Heart left ventricle (tissue), 13 donors: ENCODE results near the gene NTRK1.

ENCODE experiments used
- POLR2A ChIP-seq, 2 donors: fragments of 450-650 bp; IDR thresholded peaks; one replicate each; pipeline ENCODE4 v1.6.1; 2017; ENCODE audit warnings: antibody characterized with exemption in 2 of 2, mild to moderate bottlenecking in 2 of 2, moderate library complexity in 2 of 2
- TF ChIP-seq, protein P1 (sequence below), 12 donors: fragments of 200-600 bp; sonication (generic) in 4 of 12; IDR thresholded peaks; one replicate each; pipeline versions ENCODE4 v1.5.0 to v1.8.0; 2018 to 2022; ENCODE audit warnings: antibody characterized with exemption in 12 of 12, mild to moderate bottlenecking in 5 of 12
- donor health status: ischemic (EF 13 %, LVEDD 7.1; RV severe dilation, severe dysfunction).
- donor health status: DM: no; HTN: yes; CAD: no.
- donor health status: DM: no; HTN: no; CAD: no.
- donor health status: ischemic (EF 25% LVEDD 6.9; RV normal size, moderate dysfunction).
- donor health status: ischemic (EF 25% LVEDD 5.7; RV mildly dilated, moderate dysfunction).
- donor health status: ischemic (EF 35%, LVEDD 5.7; RV mildly dilated, moderate dysfunction).
- donor health status: nonischemic (EF 11% LVEDD 7.7; RV severe dilation, severe dysfunction).
- donor health status: DM: yes; HTN: yes; CAD: no.
- donor health status: PGD.
- donor health status: ischemic (EF 29% LVEDD 5.4; RV normal size, mild dysfunction).
- donor health status: nonischemic (EF 23%, LVEDD 6.1; RV moderate dilation, normal function).

DNA sequence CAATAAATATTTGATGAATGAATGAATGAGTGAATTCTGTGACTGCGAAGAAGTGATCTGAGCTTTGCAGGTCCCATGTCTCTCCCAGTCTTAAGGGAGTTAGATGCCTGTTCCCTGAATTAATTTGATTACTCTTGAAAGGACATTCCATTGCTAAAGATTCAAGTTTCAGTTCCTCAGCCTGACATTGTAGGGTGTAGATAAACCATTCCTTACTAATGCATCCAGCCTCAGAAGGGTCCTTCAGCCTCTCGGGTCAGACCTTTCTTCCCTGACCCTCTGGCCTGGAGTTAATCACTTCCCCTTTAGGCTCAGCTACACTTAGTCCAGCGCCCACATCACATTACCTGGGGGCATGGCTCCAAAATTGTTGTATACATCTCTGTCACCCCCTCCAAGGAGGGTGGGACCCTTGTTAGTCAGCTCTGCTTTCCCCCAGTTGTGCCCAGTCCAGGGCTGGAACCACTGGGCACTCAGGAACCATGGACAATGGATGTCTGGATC, 4.3 kb upstream of the NTRK1 start:
- TF ChIP-seq, protein P1, sequence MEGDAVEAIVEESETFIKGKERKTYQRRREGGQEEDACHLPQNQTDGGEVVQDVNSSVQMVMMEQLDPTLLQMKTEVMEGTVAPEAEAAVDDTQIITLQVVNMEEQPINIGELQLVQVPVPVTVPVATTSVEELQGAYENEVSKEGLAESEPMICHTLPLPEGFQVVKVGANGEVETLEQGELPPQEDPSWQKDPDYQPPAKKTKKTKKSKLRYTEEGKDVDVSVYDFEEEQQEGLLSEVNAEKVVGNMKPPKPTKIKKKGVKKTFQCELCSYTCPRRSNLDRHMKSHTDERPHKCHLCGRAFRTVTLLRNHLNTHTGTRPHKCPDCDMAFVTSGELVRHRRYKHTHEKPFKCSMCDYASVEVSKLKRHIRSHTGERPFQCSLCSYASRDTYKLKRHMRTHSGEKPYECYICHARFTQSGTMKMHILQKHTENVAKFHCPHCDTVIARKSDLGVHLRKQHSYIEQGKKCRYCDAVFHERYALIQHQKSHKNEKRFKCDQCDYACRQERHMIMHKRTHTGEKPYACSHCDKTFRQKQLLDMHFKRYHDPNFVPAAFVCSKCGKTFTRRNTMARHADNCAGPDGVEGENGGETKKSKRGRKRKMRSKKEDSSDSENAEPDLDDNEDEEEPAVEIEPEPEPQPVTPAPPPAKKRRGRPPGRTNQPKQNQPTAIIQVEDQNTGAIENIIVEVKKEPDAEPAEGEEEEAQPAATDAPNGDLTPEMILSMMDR (IDR thresholded peaks at IDR 0.05), result no peak
- TF ChIP-seq POLR2A (IDR thresholded peaks at IDR 0.05), result no peak
